HepG2 (cell line): ENCODE results near the gene MAPK14. TPM values are rescaled to one million over a fixed set of nuclear protein-coding genes. Genes with fewer than 3 reads are reported as not detected.

ENCODE experiments used
- ATAC-seq: fragments of 200-7000 bp; cut with Tn5 transposase; 3 replicates; pipeline ENCODE4 v1.9.1; 2020; ENCODE audit warnings: mild to moderate bottlenecking, moderate library complexity
- BruUV-seq: library from RNA; stranded (reverse); fragments of 400-500 nt; replicated peaks from 2 replicates; lab custom pipeline; 2021; lab: Mats Ljungman, UMichigan
- CTCF ChIA-PET: fragments of 300-600 bp; formaldehyde crosslinking; extraction: SDS; loops from one replicate; lab custom pipeline; 2021; ENCODE audit warnings: low total read pairs, inconsistent platforms, low intra/inter-chr PET ratio; lab: Yijun Ruan, JAX
- POLR2A ChIA-PET: fragments of 350-600 bp; sonication (Branson Sonifier 250); formaldehyde crosslinking; loops from one replicate; lab custom pipeline; 2020; ENCODE audit warnings: antibody characterized with exemption, inconsistent platforms; lab: Yijun Ruan, JAX
- DNase-seq: peaks from one replicate; pipeline ENCODE4 v3.0.0-alpha.2; 2015; ENCODE audit warnings: low spot score
- FAIRE-seq: peaks from 3 replicates; lab custom pipeline; 2011; peaks lifted over from hg19 to GRCh38; lab: Jason Lieb, UNC
- H2AFZ ChIP-seq: one replicate; pipeline ENCODE4 v1.6.1; 2011; ENCODE audit warnings: low read length, inconsistent platforms
- H3K27ac ChIP-seq: fragments of 300-600 bp; 3 replicates; pipeline ENCODE4 v1.8.0; 2011; ENCODE audit warnings: mixed run types, mild to moderate bottlenecking, mixed read lengths, low read length, inconsistent platforms; ENCODE audit not compliant: insufficient read depth; ENCODE audit errors: extremely low read length
- H3K27me3 ChIP-seq, 2 experiments: fragments of 200-600 bp in 1 of 2; 2 replicates in 1 of 2; 3 replicates in 1 of 2; pipeline versions ENCODE4 v1.6.0 to v1.8.0; 2011; ENCODE audit warnings: low read length in 2 of 2, mild to moderate bottlenecking in 2 of 2, moderate library complexity in 2 of 2, inconsistent platforms in 1 of 2; ENCODE audit not compliant: insufficient read depth in 2 of 2, control insufficient read depth in 1 of 2
- H3K36me3 ChIP-seq, 2 experiments: fragments of 200-600 bp in 1 of 2; replicated peaks in 1 of 2; 2 replicates in 1 of 2; 3 replicates in 1 of 2; pipeline versions ENCODE4 v1.5.1 to v1.8.0; 2011; ENCODE audit warnings: low read length in 2 of 2, inconsistent platforms in 1 of 2; ENCODE audit not compliant: insufficient read depth in 2 of 2, control insufficient read depth in 1 of 2
- H3K4me1 ChIP-seq: 2 replicates; pipeline ENCODE4 v1.5.1; 2012; ENCODE audit warnings: low read length, inconsistent platforms; ENCODE audit not compliant: insufficient read depth
- H3K4me2 ChIP-seq: 2 replicates; pipeline ENCODE4 v1.6.0; 2011; ENCODE audit warnings: low read depth, low read length, inconsistent platforms
- H3K4me3 ChIP-seq, 3 experiments: fragments of 200-600 bp in 1 of 3; sonication (generic), shearing (Covaris generic) in 1 of 3; replicated peaks in 1 of 3; 2 replicates each; pipeline ENCODE4 v1.5.1; 2011 to 2016; ENCODE audit warnings: low read length in 3 of 3, inconsistent platforms in 2 of 3, low read depth in 2 of 3, mild to moderate bottlenecking in 2 of 3, control low read depth in 1 of 3, mixed read lengths in 1 of 3; ENCODE audit not compliant: insufficient read depth in 1 of 3
- H3K79me2 ChIP-seq: one replicate; pipeline ENCODE4 v1.6.1; 2011; ENCODE audit warnings: low read length, inconsistent platforms; ENCODE audit not compliant: insufficient read depth
- H3K9ac ChIP-seq: 2 replicates; pipeline ENCODE4 v1.6.0; 2011; ENCODE audit warnings: mild to moderate bottlenecking, low read depth, low read length, inconsistent platforms; ENCODE audit not compliant: insufficient read depth
- H3K9me3 ChIP-seq: 2 replicates; pipeline ENCODE4 v1.5.1; 2012; ENCODE audit warnings: mild to moderate bottlenecking, low read length
- H4K20me1 ChIP-seq: 2 replicates; pipeline ENCODE4 v1.6.0; 2011; ENCODE audit warnings: inconsistent platforms, mild to moderate bottlenecking, low read length, moderate library complexity; ENCODE audit not compliant: insufficient read depth
- CREB1 ChIP-seq, 2 experiments: fragments of 450-650 bp in 1 of 2; IDR thresholded peaks; 2 replicates each; pipeline ENCODE4 v1.6.1; 2016 to 2017; ENCODE audit warnings: control low read depth in 1 of 2, mild to moderate bottlenecking in 1 of 2, missing compliant biosample characterization in 1 of 2, missing genetic modification characterization in 1 of 2
- FOSL1 ChIP-seq: sonication (generic); formaldehyde crosslinking; IDR thresholded peaks from 2 replicates; pipeline ENCODE4 v1.9.0; 2021; ENCODE audit warnings: missing genetic modification reagents, borderline replicate concordance
- NR3C1 ChIP-seq: sonication (generic); formaldehyde crosslinking; IDR thresholded peaks from 2 replicates; pipeline ENCODE4 v1.4.0; 2020; ENCODE audit warnings: missing genetic modification reagents
- SYNCRIP ChIP-seq: fragments of 200-400 bp; formaldehyde crosslinking; IDR thresholded peaks from 2 replicates; pipeline ENCODE4 v1.6.1; 2018; ENCODE audit warnings: mild to moderate bottlenecking, low read depth, low read length; ENCODE audit not compliant: insufficient read depth
- ZKSCAN1 ChIP-seq: fragments of 150-350 bp; IDR thresholded peaks from 2 replicates; pipeline ENCODE4 v1.6.1; 2014; ENCODE audit warnings: low read length
- ZNF143 ChIP-seq: sonication (generic); formaldehyde crosslinking; IDR thresholded peaks from 2 replicates; pipeline ENCODE4 v1.4.0; 2020; ENCODE audit warnings: missing genetic modification reagents
- ZNF24 ChIP-seq: fragments of 450-650 bp; IDR thresholded peaks from 2 replicates; pipeline ENCODE4 v1.6.1; 2017; ENCODE audit warnings: antibody characterized with exemption, mild to moderate bottlenecking
- WGBS: methylation state at CpG from one replicate; pipeline ENCODE4 v1.1.6; 2017; ENCODE audit warnings: low lambda C conversion rate; 5-methylcytosine and 5-hydroxymethylcytosine counted together
- in situ Hi-C: cut with HindIII; loops from 2 replicates; pipeline ENCODE4 v1.10.0; 2017; ENCODE audit warnings: low pct_unique_long_range_greater_than_20kb; ENCODE audit not compliant: extremely low pct_ligation_motif_present
- intact Hi-C: fragments of 100-400 bp; cut with micrococcal nuclease; formaldehyde crosslinking; loops from one replicate; pipeline ENCODE4 v1.10.0; 2022; ENCODE audit not compliant: unreplicated experiment
- polyA plus RNA-seq, 8 experiments: library from polyadenylated mRNA; depleted of rRNA in 3 of 8; stranded (reverse) in 7 of 8; unstranded in 1 of 8; fragments of >200 nt; fragmentation: Illumina TruSeq in 4 of 8; extraction: Trizol in 4 of 8; gene quantifications; 2 replicates each; pipeline versions ENCODE4 v1.2.1 to v1.2.3, GENCODE V29; 2011 to 2016; ENCODE audit warnings: low read depth in 4 of 8, missing spikeins in 1 of 8, mixed read lengths in 1 of 8; ENCODE audit not compliant: insufficient read depth in 1 of 8
- total RNA-seq, 5 experiments: library from RNA; depleted of rRNA; stranded (reverse); fragments of >200 nt; fragmentation: Illumina TruSeq; extraction: Trizol; gene quantifications; 2 replicates each; pipeline ENCODE4 v1.2.3, GENCODE V29; 2016; ENCODE audit warnings: low read depth in 1 of 5

The MAPK14 gene
- total and polyA plus RNA-seq, 2 of the 13 experiments (the other 11 are each of a cell fraction or from before 2014, with no cell fraction given), result 66.3 to 67.3 TPM

DNA sequence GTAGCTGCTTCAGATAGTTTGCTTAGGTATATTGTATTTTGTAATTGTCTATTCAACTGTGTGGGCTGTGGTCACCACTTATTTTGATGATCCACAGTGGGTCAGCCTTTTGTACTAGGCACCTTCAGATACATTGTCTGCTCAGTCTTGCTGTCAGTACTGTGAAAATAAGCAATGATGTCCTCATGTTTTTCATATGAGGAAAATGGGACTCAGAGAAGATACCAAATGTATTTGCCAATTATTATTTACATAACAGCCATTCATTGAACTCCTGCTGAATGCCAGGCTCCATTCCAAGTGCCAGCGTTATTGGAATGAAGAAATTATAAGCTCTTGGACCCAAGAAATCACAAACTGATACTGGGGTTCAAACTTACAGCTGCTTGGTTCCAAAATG, 28.6 kb downstream of the MAPK14 start:
- WGBS, result 100% methylated on average over 1 of the region's 1 CpG
- ChIA-PET CTCF (no interaction called here), POLR2A (no interaction called here)
- FAIRE-seq, result no peak
- intact Hi-C loops, result no loop called here
- H3K27me3 ChIP-seq, result no peaks in the 10 kb centered on the region
- H3K4me1 ChIP-seq, result peaks cover 8% of the 10 kb centered on the region
- TF ChIP-seq SYNCRIP, result no peak
- no peak for TF ChIP-seq ZNF143 (CRISPR knock-in tag)
- no peak for TF ChIP-seq ZKSCAN1
- TF ChIP-seq FOSL1 (CRISPR knock-in tag), result no peak
- TF ChIP-seq CREB1 (IDR thresholded peaks at IDR 0.05), result no peak
- 0 out of 2 replicates have a peak, but pooled peaks have one; percentile 20 for TF ChIP-seq CREB1 (CRISPR knock-in tag; IDR thresholded peaks at IDR 0.05)
- no peak for DNase-seq
- H4K20me1 ChIP-seq, result peaks cover 7% of the 10 kb centered on the region
- no peak overlapping the region for H3K4me3 ChIP-seq
- H3K4me2 ChIP-seq, result no peak overlapping the region
- in situ Hi-C loops, result no loop called here
- no peak overlapping the region for H3K9ac ChIP-seq
- BruUV-seq, result no TSS peak
- H3K9me3 ChIP-seq, result no peaks in the 10 kb centered on the region
- H3K27ac ChIP-seq, result no peak overlapping the region
- ATAC-seq, result no peak
- H2AFZ ChIP-seq, result no peak overlapping the region
- peaks cover 78% of the 10 kb centered on the region for H3K79me2 ChIP-seq
- peaks cover 12 to 61% of the 10 kb centered on the region in 2 experiments for H3K36me3 ChIP-seq

DNA sequence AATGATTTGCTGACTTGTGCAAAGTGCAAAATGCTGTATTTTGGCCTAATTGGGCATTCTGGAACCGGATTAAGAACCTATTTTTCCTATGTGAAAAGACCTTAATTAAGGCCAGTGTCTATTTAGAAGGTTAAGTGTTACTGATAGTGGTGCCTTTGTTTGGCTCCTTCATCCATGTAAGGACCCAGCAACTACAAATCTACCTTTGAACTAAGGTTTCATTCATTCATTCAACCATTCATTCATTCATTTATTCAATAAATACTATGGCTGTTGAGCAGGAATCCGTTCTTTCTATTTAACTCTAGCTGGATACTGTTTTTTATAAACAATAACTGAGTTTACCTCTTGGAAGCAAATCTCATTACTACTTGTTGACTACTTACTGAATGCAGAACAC, 33.6 kb downstream of the MAPK14 start:
- no TSS peak for BruUV-seq
- Histone ChIP-seq H3K36me3 (peaks cover 12 to 28% of the 10 kb centered on the region in 2 experiments), H2AFZ (no peak overlapping the region), H3K4me1 (peaks cover 52% of the 10 kb centered on the region), H3K27me3 (no peaks in the 10 kb centered on the region), H3K27ac (peak overlapping the region; percentile 7), H3K9me3 (no peaks in the 10 kb centered on the region), H3K79me2 (peaks cover 74% of the 10 kb centered on the region)
- 53% methylated on average over 2 of the region's 2 CpGs for WGBS
- no peak for DNase-seq
- in situ Hi-C loops, result no loop called here
- TF ChIP-seq NR3C1 (CRISPR knock-in tag) (no peak), CREB1 (IDR thresholded peaks at IDR 0.05) (no peak), CREB1 (CRISPR knock-in tag; IDR thresholded peaks at IDR 0.05) (0 out of 2 replicates have a peak, but pooled peaks have one; percentile 7), ZNF24 (peak; percentile 54; the same call in 1 of the 2 replicates)
- TF ChIP-seq, all 625 proteins: peak for 2
- CTCF ChIA-PET, result no interaction called here
- intact Hi-C loops, result no loop called here
- Histone ChIP-seq H4K20me1 (peaks cover 2% of the 10 kb centered on the region; the same call in 1 of the 2 replicates), H3K9ac (no peak overlapping the region), H3K4me2 (no peak overlapping the region), H3K4me3 (no peak overlapping the region)
- POLR2A ChIA-PET, result interaction anchor here (4.7 kb wide), 1 partner anchor 34 kb away, joined by 50 read pairs; the partner anchor contains the start of gene MAPK14
- ATAC-seq (no peak), FAIRE-seq (no peak)
